Stimulated activated naive CD4-positive, alpha-beta T cell treated with Interleukin-2 at 50 U/mL for 16 hours (primary cell): ENCODE measurements around the gene SETD5.
"Not testable (repeated sequence)": the region's sequence is repeated elsewhere in the genome, so short reads cannot be mapped to it uniquely, and the experiment has no call there.

ENCODE experiments used
- DNase-seq: peaks from one replicate; lab custom pipeline; 2025; lab: John Stamatoyannopoulos, UW

The SETD5 gene

DNA sequence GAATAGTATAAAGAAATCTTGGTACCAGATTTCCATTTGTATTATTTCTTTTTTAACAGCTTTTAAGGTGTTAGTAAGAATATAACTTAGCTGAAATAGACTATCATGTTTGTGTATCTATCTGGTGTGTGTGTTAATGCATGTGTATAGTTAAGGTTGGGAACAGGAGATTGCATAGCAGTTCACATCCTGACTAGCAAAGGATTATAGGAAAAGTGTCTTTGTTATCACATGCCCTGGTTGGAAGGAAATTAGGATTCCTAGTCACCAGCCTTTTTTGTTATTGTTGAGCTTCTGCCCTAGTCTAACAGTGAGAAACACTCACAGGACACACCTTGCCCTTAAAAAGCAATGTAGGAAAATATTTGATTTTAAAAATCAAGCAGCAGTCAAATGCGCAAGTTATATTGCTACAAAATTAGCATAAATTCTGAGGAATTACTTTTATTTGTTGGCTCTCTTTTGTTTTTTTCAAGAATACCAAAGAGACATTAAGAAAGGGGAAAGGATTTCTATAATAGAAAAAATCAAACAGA is 58.2 kb downstream of the SETD5 start:
- no peak for DNase-seq

DNA sequence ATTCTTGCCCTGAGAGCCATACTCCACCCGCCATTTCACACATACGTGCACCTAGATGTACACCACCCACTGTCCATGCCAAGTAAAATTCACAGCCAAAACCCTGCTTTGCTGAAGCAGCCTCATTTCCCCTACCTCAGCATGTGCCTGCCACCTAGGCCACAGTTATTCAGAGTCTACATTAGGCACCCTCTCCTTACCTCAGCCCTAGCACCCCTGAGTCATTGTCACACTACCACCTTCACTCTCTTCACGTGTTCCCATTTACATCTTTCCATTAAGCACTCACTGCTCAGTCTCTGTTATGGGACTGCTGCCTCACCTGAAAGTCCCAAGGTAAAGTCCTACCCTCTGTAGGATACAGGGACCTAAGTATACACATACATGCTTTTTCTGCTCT is 70.0 kb downstream of the SETD5 start:
- no peak for DNase-seq

DNA sequence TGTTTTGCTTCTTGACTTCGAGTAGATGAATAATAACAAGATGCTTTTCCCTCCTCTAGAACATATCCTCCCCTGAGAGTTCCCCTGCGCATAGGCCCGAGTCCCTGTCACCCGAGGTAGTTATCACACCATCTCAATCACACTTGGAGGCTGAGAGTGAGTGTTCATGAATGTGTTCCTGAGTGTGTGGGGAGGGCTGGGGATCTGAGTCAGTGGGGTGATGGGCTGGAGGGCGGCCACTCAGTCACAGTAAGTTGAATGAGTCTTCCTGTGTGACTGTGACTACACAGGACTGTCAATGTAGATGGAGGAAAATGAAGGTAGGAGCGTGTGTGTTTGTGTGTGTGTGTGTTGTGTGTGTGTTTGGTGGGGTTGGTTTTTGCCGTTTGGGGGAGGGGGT is 71.0 kb downstream of the SETD5 start:
- DNase-seq, result no peak

DNA sequence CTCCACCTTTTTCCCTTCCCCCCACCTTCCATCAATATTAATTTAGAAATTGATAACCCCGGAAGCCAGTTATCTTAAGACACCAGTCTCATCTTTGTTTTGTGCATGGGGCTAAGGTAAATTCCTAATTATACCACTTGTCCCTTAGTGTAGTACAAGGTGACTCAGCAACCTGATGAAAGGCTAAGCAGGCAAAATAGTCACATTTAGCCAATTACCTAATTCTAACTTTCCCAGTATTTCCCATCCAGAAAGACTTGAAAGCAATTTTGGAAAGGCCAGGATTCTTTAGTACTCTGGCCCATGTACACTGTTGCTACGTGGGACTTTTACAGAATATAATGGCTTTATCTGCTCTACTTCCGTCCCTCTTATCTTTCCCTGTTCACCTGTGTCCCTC is 72.6 kb downstream of the SETD5 start:
- no peak for DNase-seq

DNA sequence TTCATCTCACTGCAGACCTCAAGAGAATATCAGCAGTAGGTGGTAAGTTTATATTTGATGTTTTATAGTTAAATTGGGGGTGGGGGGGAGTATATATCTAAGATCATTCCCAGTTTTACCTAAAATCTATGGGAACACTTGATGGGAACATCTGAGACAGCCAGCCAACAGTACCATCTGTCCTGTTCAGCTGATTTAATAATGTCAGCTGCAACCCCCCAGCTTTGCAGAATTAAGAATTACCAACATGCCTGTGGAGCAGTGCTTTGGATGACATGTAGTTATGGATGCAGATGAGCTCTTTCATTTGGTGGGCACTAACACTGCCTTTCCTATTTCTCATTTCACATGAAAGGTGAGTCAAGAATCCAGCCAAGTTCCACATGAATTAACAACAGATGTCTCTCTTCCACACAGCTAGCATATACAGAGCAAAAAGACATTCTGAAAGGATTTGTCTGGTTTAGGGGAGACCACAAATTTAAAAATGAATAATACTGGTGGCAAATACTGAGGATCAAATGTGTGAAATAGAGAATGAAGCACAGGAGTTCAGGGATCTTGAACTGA is 76.2 kb downstream of the SETD5 start:
- no peak for DNase-seq

DNA sequence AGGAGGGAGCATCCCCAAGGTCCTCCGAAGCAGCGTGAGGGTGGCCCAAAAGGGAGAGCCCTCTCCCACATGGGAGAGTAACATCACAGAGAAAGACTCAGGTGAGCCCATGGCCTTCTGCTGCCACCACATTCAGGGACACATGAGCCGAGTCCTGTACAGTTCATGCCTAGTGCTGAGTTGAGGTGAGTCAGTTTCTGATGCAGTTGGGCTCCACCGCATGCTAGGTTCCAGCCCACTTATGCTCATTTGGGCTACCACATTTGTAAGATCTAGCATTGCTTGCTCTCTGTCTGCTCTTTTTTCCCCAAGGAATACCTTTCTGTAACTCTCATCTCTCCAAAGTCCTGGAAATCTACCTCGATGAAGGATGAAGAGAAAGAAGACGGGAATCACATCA is 77.1 kb downstream of the SETD5 start:
- no peak for DNase-seq

DNA sequence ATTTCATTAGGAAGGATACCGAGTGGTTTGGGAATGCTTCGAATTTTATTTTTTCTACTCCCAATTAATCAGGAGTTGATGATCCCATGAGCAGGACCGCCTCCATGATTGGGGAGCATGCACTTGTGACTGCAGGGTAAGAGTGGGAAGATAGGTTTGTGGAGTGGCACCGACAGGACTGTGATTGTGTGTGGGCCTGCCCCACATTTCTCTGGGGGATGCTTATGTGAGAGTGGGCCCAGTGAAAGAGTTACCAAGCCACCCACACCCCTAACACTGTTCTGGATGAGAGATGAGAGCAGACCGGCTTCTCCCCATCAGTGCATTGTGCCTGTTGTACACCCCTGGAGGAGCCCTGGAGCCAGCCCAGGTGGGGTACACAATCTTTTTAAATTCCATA is 79.5 kb downstream of the SETD5 start:
- no peak for DNase-seq

DNA sequence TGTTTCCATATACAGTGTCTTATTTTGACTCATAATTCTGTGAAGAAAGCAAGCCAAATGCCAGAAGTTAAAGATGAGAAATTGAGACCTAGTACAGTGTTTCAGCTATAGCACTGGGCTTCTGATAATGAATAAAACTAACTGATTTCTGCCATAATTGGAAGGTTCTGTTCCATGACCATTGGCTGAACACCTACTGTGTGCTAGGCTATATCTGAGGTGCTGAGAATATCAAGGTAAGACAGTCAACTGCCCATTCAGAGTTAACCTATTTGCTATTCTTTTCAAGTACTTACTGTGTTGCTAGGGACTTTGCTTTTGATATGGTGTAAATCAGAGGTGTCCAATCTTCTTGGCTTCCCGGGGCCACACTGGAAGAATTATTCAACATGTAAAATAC is 82.8 kb downstream of the SETD5 start:
- DNase-seq, result no peak

DNA sequence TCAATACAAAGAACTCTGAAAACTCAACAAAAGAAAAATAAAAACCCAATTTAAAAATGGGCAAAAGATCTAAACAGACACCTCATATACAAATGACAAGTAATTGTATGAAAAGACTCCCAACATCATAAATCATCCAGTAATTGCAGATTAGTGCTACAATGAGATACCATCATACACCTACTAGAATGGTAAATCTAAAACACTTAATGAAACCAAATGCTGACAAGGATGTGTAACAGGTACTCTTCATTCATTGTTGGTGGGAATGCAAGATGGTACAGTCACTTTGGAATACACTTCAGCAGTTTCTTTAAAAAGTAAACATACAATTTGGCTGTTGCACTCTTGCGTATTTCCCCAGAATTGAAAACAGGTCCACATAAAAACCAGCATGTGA is 87.8 kb downstream of the SETD5 start:
- DNase-seq, result no peak

DNA sequence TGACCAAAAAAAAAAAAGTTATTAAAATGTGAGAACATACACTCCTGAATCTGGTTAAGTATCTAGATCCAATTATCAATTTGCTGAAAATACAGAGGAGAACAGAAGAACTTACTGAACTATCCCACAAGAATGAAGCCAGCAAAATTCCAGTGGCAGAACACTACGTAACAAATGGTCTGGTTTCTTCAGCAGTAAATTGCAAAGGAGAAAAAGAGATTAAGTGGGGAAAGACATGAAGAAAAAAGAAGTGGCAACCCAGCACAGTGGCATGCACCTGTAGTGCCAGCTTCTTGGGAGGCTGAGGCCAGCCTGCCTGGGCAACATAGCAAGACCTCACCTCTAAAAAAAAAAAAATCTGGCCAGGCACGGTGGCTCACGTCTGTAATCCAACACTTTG is 94.1 kb downstream of the SETD5 start:
- no peak for DNase-seq

DNA sequence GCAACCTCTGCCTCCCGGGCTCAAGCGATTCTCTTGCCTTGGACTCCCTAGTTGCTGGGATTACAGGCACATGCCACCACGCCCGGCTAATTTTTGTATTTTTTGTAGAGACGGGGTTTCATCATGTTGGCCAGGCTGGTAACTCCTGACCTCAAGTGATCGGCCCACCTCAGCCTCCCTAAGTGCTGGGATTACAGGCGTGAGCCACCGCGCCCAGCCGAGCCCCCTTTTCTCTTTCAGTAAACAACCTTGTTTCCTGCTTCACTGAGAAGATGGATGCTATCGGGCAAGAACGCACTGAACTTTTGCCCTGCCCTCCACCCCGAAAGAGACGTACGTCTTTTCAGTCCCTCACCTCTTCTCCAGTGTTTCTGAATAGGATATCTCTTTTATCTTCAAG is 96.6 kb downstream of the SETD5 start:
- DNase-seq, result not testable (repeated sequence)

DNA sequence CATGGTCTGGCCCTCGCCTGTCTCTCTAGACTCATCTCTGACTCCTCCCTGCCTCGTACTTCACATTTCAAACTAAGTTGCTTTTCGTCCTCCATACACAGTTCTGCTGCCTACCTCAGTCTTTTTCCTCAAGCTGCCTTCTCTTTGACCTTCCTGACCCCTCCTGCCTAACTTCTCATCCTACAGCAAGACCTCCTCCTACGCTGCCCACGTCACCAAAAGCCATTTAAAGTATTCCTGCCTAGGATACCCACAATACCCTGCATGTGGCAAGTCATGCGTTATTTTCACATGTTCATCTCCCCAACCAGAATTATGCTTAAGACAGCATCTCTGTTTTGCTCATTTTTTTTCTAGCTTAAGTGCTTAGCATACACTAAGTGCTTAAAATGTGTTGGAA is 99.5 kb downstream of the SETD5 start:
- no peak for DNase-seq

DNA sequence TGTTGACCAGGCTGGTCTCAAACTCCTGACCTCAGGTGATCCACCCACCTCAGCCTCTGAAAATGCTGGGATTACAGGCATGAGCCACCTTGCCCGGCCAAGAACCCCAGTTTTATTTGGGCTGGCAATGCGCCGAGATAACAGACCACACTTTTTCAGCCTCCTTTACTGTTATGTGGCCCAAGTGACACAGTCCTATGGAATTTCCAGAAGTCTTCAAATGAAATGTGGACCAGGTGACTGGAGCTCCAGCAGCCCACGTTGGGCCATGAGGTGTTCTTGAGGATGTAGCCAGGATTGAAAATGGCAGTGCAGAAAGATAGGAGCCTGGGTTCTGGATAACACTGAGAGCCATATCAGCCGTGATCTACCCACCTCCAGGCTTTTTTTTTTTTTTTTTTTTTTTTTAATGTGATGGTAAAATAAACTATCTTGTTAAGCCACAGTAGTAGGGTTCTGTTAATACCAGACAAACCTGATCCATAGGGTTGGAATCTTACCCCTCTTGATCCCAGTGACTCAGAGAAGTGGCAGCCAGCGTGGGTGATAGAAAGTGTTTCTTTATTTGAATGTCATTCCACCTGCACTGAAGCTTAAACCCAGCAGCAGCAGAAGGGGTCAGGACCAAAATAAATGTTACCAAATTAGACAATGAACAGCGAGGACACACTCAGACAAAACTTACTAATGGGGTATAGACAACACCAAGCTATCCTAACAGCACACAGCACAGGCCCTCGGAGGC is 100.6 kb downstream of the SETD5 start:
- DNase-seq, result no peak

DNA sequence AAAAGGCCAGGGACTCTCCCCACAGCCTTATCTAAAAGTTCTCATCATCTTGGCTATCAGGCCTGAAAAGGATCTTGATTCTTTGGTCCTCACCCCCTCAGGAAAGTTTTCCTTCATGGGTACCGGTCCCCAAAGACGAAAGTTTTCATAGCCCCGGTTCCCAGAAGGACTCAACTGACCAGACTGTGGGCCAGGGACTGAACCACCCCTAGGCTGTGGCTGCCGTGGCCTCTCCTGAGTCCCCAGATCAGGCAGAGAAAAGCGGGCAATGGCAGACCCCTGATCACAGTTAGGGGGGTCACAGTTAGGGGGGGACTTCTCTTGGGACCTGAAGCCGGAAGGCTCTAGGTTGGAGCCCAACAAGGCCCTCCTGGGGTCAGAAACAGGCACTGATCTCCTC is 101.4 kb downstream of the SETD5 start:
- no peak for DNase-seq

DNA sequence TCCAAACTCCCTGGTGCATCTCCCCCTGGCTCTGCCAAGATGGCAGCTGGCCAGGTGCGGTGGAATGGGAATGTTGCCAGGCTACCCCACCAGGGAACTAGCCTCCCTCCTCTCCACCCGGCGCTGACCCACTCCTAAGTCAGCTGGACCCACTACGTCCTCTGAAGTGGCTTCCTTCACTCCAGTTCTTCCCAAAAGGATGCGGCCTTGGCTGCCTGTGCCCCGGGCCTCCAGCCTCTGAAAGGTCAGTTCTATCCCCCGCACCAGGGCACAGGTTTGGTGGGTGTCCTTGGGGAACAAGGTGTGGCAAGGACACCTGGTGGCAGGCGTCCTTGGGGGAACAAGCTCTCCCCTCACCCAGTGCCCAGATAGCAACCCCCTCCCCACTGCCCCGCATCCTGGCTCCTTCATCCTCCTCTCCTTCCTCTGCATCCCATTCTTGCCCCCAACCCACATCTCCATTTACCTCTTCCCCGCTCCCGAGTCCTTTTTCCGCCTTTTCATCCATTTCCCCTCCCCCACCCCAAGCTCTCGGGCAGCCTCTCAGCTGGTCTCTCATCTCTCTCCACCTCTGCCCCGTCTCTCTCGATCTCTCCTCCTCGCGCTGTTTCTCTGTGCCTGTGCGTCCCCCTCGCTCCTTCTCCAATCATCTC is 102.2 kb downstream of the SETD5 start:
- DNase-seq, result no peak

DNA sequence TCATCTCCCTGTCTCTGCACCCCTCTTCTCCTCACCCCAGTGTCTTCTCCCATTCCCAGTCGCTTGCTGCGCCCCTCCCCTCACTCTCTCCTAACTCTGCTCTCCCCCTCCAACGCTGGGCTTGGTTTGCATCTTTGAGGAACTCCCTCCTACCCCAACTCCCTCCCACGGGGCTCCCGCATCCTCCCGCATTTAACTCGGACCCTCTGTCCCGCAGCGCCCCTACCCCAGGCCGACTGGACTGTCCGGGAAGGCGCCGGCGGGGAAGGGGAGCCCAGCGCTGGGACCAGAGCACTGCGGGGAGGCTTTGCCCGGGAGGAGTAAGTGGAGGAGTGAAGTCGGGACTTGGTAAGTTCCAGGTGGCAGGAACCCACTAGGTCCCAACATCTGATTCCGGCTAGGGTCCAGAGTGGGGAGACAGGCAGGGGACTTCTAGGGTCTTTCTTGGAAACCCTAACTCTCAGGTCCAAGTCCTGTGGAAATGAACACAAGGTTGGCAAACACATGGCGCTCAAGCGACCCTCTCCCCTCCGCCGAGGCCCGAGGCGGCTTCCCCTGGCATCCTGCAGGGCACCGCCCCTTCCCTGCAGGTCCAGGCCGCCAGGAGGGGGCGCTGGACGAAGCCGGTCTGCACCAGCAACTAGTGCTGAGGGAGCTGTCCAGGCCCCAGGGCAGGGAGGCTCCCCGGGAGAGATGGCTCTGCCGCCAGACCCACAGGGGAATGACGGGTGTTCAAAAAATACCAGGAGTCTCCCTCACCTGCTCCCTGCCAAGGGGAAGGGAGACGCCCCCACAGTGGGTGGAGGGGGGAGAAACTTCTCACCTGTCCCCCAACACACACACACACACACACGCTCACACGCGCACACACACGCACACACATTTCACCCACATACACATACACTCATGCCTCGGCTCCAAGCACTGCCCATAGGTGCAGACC is 103.0 kb downstream of the SETD5 start:
- peak; percentile 39 for DNase-seq

DNA sequence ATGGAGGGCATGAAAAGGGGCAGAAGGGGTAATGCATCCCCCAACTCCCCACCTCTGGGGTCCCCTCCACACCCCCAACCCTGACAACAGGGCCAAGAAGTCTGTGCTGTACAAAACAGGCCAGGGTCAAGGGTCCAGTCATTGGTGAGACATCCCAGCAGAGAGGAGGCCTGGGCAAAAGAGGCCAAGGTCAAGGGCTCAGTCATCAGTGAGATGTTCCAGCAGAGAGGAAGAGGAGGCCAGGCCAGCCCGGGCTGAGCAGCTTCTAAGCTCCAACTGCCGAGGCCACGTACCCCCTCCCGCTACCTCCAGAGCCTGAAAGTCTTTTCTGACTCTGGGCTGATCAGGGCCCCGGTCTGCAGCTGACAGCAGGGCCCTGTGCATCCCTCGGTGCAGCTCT is 103.8 kb downstream of the SETD5 start:
- no peak for DNase-seq

DNA sequence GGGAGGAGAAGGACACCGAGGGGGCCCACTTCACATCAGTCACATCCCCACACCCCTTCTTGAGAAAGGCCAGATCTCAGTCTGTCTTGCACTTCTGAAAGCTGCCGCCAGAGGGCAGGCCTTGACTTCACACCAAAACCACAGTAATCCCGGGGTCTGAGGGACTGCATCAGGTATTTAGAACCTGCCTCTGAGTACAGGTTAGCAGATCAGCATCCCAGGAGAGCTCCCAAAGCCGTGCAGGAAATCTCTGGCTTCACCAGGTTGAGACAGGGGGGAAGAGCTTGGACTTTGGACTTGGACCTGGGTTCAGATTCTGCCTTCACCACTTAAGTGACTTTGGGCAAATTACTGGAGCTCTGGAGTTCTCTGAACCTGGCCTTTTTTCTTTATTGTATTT is 105.9 kb downstream of the SETD5 start:
- DNase-seq, result peak; percentile 56

DNA sequence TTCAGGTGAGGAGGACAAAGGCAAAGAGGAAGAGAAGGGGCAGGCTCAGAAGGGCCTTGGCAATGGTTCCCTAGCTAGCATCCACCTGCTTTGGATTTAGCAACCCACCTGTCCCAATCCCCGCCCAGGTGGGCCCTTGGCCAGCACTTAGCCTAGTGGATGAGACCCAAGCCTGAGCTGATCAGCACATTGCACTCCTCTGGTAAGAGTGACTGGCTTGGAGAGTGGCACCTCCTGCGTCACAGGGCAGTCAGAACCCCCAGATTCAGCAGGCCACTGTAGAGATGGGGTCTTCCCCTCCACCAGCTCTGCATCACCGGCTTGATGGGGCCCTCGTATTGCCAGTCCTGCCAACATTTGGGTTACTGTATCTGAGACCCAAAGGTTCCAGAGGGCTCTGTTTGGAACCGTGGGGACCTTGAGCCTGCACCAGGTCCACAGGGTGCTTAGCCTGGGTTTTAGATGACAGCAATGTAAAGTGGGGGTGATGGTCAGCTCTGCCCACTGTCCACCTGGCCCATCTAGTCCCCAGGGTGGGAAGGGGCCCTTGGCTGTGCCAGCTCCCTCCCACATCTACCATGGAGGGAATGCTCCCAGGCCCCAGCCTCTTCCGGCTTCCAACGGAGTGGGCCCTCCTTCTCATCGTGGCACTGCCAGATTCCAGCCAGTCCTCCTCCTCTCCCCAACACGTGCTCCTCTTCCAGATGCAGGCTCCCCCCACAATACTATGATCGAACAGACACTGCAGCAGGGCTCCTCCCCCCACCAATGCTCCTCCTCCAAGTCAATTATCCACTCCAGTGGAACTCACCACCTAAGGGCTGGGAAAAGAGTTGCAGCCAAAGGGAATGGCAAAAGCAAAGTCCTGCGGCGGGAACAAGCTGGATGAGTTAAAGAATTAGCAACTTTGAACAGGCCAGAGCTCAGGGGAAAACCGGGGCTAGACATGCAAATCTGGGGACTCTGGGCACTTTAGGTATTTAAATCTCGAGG is 110.5 kb downstream of the SETD5 start:
- no peak for DNase-seq

DNA sequence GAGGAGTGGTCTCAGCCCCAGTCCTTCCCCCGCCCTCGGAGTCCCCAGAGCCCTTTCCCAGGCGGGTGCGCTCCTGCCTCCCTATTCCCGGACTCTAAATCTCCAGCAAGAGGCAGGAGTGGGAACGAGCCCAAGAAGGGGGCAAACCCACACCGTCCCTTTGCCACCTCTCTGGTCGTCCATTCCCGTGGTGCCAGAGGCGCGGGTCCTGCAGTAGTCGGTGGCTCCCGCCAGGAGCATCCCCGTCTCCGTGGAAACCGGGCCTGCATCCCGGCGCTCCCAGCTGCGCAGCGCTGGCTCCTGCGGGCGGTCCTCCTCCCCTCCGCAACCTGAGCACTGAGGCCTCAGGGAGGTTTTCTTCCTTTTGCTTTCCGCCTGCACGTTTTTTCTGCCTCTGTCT is 111.4 kb downstream of the SETD5 start:
- no peak for DNase-seq

DNA sequence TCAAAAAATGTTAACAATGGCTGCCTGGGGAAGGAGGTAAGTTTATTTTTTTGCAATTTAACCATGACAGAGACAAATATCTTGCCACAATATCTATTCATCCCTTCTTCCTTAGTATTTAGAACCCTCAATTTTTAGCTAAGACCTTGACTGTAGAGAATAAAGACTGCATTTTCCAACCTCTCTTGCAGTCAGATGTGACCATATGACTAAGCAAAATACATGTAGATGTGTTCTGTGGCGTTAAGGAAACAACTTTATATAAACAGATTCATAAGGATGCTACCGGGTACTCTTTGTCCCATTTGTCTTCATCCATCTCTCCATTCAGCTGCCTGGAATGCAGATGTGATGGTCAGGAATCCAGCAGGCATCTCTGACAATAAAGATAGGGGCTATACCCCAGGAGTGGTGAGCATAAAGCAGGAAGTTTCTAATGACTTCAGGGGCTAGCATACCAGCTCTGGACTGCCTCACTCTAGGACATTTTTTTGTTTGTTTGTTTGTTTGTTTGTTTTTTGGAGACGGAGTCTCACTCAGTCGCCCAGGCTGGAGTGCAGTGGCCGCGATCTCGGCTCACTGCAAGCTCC is 115.1 kb downstream of the SETD5 start:
- no peak for DNase-seq
